ENCODE measurements around the gene ASTN2.

ASTN2 gene

DNA sequence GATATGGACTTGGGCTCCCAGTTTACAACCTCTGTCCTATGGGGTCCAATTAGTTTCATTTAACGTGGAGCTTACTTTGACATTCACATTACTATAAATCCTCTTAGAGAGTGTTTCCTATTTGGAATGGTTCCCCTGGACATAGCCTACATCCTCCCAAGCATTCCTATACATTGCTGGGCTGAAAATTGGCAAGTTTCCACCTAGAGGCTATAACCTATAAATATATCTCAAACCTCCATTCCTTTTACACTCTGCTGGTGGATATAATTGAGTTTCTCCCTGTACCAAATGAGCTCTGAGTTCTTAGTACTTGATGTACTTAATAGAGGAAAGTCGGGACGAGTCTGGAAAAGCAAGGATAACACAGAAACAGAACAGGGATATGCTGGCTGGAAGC lies 172.8 kb downstream of the ASTN2 start:
- no peak for TF ChIP-seq EZH2phosphoT487 (IDR thresholded peaks at IDR 0.05; ENCODE audit: low read length)
- TF ChIP-seq CTCF (IDR thresholded peaks at IDR 0.05; ENCODE audit: low read length), result no peak
- no peak for TF ChIP-seq EZH2 (optimal IDR thresholded peaks at IDR 0.05; ENCODE audit: low read depth, low read length)
- no peaks in the 10 kb centered on the region for H3K9me2 ChIP-seq (replicated peaks; ENCODE audit: insufficient read depth, low read length)
- no peaks in the 10 kb centered on the region for H3K36me3 ChIP-seq (replicated peaks; ENCODE audit: insufficient read depth, low read length)
- no peak overlapping the region for H3K4me2 ChIP-seq (ENCODE audit: low read depth, low read length)
- no peak overlapping the region for H3K27ac ChIP-seq (ENCODE audit: low read length)
- no peaks in the 10 kb centered on the region for H3K27me3 ChIP-seq (replicated peaks; ENCODE audit: insufficient read depth, low read length)
- no peak overlapping the region for H3K9ac ChIP-seq (ENCODE audit: low read length)
- DNase-seq, result no peak
- no peaks in the 10 kb centered on the region for H3K9me3 ChIP-seq (replicated peaks; ENCODE audit: insufficient read depth, low read length)
- no peak overlapping the region for H2AFZ ChIP-seq (ENCODE audit: low read length)
- H3K4me1 ChIP-seq (ENCODE audit: low read length), result no peaks in the 10 kb centered on the region
- no peaks in the 10 kb centered on the region for H3K79me2 ChIP-seq (ENCODE audit: low read length)
- no peaks in the 10 kb centered on the region for H3F3A ChIP-seq (ENCODE audit: insufficient read depth, low read length)
- H3K4me3 ChIP-seq (ENCODE audit: low read length), result no peak overlapping the region
- no peaks in the 10 kb centered on the region for H4K20me1 ChIP-seq (ENCODE audit: insufficient read depth, low read length)

DNA sequence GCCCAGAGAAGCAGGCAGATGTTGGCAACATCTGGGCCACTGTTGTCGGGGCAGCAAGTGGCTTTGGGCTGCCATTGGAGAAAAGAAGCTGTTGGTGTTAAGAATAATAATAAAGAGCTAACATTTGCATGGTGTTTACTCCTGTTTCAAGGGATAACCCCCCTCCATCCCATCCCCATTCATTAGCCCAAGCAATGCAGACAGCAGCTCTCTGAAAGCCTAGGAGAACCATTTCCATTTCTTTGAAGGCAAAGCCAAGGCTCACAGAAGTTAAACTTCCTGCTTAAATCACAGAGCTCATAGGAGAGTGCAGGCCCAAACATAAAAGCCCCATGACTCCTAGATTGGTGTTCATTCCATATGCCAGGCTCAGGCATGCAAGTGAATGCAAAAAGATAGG lies 175.4 kb downstream of the ASTN2 start:
- DNase-seq, result no peak
- no peaks in the 10 kb centered on the region for H3K9me2 ChIP-seq (replicated peaks; ENCODE audit: insufficient read depth, low read length)
- H3K36me3 ChIP-seq (replicated peaks; ENCODE audit: insufficient read depth, low read length), result no peaks in the 10 kb centered on the region
- H3K9ac ChIP-seq (ENCODE audit: low read length), result no peak overlapping the region
- no peaks in the 10 kb centered on the region for H3K79me2 ChIP-seq (ENCODE audit: low read length)
- H3K4me1 ChIP-seq (ENCODE audit: low read length), result no peaks in the 10 kb centered on the region
- H4K20me1 ChIP-seq (ENCODE audit: insufficient read depth, low read length), result no peaks in the 10 kb centered on the region
- H2AFZ ChIP-seq (ENCODE audit: low read length), result no peak overlapping the region
- H3K27ac ChIP-seq (ENCODE audit: low read length), result no peak overlapping the region
- H3K4me3 ChIP-seq (ENCODE audit: low read length), result no peak overlapping the region
- H3K9me3 ChIP-seq (replicated peaks; ENCODE audit: insufficient read depth, low read length), result no peaks in the 10 kb centered on the region
- H3F3A ChIP-seq (ENCODE audit: insufficient read depth, low read length), result no peaks in the 10 kb centered on the region
- no peak overlapping the region for H3K4me2 ChIP-seq (ENCODE audit: low read depth, low read length)
- no peak for TF ChIP-seq CTCF (IDR thresholded peaks at IDR 0.05; ENCODE audit: low read length)
- no peak for TF ChIP-seq EZH2 (optimal IDR thresholded peaks at IDR 0.05; ENCODE audit: low read depth, low read length)
- TF ChIP-seq EZH2phosphoT487 (IDR thresholded peaks at IDR 0.05; ENCODE audit: low read length), result no peak
- H3K27me3 ChIP-seq (replicated peaks; ENCODE audit: insufficient read depth, low read length), result no peaks in the 10 kb centered on the region

DNA sequence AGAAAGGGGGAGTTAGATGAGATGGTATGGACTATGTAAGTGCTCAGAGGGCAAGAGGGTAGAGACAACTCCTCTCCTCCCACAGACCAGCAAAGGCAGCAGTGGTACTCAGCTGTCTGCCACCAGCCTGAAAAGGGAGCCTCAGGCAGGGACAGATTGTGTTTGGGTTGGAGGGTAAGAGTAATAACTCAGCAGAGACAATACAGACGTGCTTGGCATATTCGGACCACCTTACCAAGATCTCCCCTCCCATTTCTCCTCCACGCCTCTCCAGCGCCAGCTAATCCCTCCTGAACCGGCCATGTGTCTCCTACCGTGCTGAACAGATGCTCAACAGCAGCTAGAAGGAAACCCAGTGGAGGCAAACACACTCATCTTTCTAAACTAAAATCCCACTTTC lies 180.8 kb downstream of the ASTN2 start:
- Histone ChIP-seq H3K27me3 (replicated peaks; ENCODE audit: insufficient read depth, low read length) (no peaks in the 10 kb centered on the region), H2AFZ (ENCODE audit: low read length) (no peak overlapping the region), H3F3A (ENCODE audit: insufficient read depth, low read length) (no peaks in the 10 kb centered on the region), H3K9ac (ENCODE audit: low read length) (no peak overlapping the region), H3K4me3 (ENCODE audit: low read length) (no peak overlapping the region), H4K20me1 (ENCODE audit: insufficient read depth, low read length) (no peaks in the 10 kb centered on the region), H3K9me2 (replicated peaks; ENCODE audit: insufficient read depth, low read length) (no peaks in the 10 kb centered on the region), H3K27ac (ENCODE audit: low read length) (no peak overlapping the region), H3K4me1 (ENCODE audit: low read length) (no peaks in the 10 kb centered on the region), H3K36me3 (replicated peaks; ENCODE audit: insufficient read depth, low read length) (no peaks in the 10 kb centered on the region), H3K79me2 (ENCODE audit: low read length) (no peaks in the 10 kb centered on the region), H3K4me2 (ENCODE audit: low read depth, low read length) (no peak overlapping the region), H3K9me3 (replicated peaks; ENCODE audit: insufficient read depth, low read length) (no peaks in the 10 kb centered on the region)
- no peak for DNase-seq
- TF ChIP-seq CTCF (IDR thresholded peaks at IDR 0.05; ENCODE audit: low read length) (no peak), EZH2phosphoT487 (IDR thresholded peaks at IDR 0.05; ENCODE audit: low read length) (no peak), EZH2 (optimal IDR thresholded peaks at IDR 0.05; ENCODE audit: low read depth, low read length) (no peak)

Data from MM.1S (cell line).